Right cardiac atrium (tissue), 5 donors: Measurements from ENCODE around the gene CFTR. TPM values are rescaled to one million over a fixed set of nuclear protein-coding genes. Genes with fewer than 3 reads are reported as not detected.

Source experiments
- ATAC-seq, 2 donors: fragments of 200-7000 bp; cut with Tn5 transposase; one replicate each; pipeline versions ENCODE4 v1.8.0 to v1.9.1; 2020; ENCODE audit warnings: moderate library complexity in 2 of 2, mild to moderate bottlenecking in 1 of 2
- DNase-seq, 3 donors: peaks; one replicate each; pipeline ENCODE4 v3.0.0-alpha.2; 2020
- H3K27ac ChIP-seq: one replicate; pipeline ENCODE4 v1.5.1; 2013; ENCODE audit warnings: mild to moderate bottlenecking, low read length, control low read depth, moderate library complexity
- H3K27me3 ChIP-seq: one replicate; pipeline ENCODE4 v1.6.1; 2013; ENCODE audit not compliant: control insufficient read depth, insufficient read depth
- H3K4me1 ChIP-seq: one replicate; pipeline ENCODE4 v1.6.1; 2013; ENCODE audit warnings: low read length; ENCODE audit not compliant: control insufficient read depth, insufficient read depth
- H3K4me3 ChIP-seq: one replicate; pipeline ENCODE4 v1.5.1; 2013; ENCODE audit warnings: low read length, control low read depth
- H3K9me3 ChIP-seq: one replicate; pipeline ENCODE4 v1.6.1; 2013; ENCODE audit warnings: low read length; ENCODE audit not compliant: control insufficient read depth
- WGBS: extraction: QIAGEN DNeasy Blood & Tissue Kit; methylation state at CpG from one replicate; pipeline ENCODE4 v1.1.7; 2013; 5-methylcytosine and 5-hydroxymethylcytosine counted together
- intact Hi-C, 4 donors: fragments of 100-400 bp; cut with DNase I; formaldehyde crosslinking; loops; one replicate each; pipeline versions ENCODE4 v1.11.0 to v1.14.0; 2022 to 2023
- polyA plus RNA-seq: library from polyadenylated mRNA; stranded (reverse); fragments of 200-250 nt; gene quantifications from one replicate; pipeline ENCODE4 v1.2.3, GENCODE V29; 2013
- total RNA-seq, 4 donors: library from RNA; stranded (reverse); fragmentation: NEBNext Ultra II Directional; extraction: Animal tissue kit (Norgen Biotek cat#: 25700); gene quantifications; one replicate each; pipeline ENCODE4 v1.2.1, GENCODE V29; 2021
- donor health status: healthy with polysubstance abuse.
- donor health status: DM: no; HTN: yes; CAD: no.
- donor health status: DM: no; HTN: no; CAD: no.
- donor health status: DM: no; HTN: yes; CAD: no; lungs with severe emphysema.
- donor health status: DM: yes; HTN: yes; CAD: no.

CFTR gene
- total and polyA plus RNA-seq, 5 donors: 0.15 to 0.28 TPM; not detected in 3

GRCh38 chr7:117619681-117620080 lies 139.9 kb downstream of the CFTR start:
- intact Hi-C loops: no loop called here
- DNase-seq: no peak
- H3K9me3 ChIP-seq: no peaks in the 10 kb centered on the region
- ATAC-seq: no peak
- H3K4me1 ChIP-seq: no peaks in the 10 kb centered on the region
- no peak overlapping the region for H3K27ac ChIP-seq
- no peaks in the 10 kb centered on the region for H3K27me3 ChIP-seq
- no peak overlapping the region for H3K4me3 ChIP-seq

- intact Hi-C loops: no loop called here
- DNase-seq (no peak), ATAC-seq (no peak)
- WGBS: 65% methylated on average over 2 of the region's 2 CpGs
- H3K4me3 ChIP-seq: no peak overlapping the region
- no peak overlapping the region for H3K27ac ChIP-seq
- no peaks in the 10 kb centered on the region for H3K4me1 ChIP-seq
- no peaks in the 10 kb centered on the region for H3K9me3 ChIP-seq
- no peaks in the 10 kb centered on the region for H3K27me3 ChIP-seq
These were observed 141.3 kb downstream of the CFTR start for GRCh38 chr7:117621075-117621618.

GRCh38 chr7:117623606-117624005 lies 143.8 kb downstream of the CFTR start:
- intact Hi-C loops: no loop called here
- Histone ChIP-seq H3K9me3 (no peaks in the 10 kb centered on the region), H3K4me1 (no peaks in the 10 kb centered on the region), H3K27me3 (no peaks in the 10 kb centered on the region), H3K27ac (no peak overlapping the region), H3K4me3 (no peak overlapping the region)
- ATAC-seq (no peak), DNase-seq (no peak)
- 81% methylated on average over 4 of the region's 4 CpGs for WGBS

- no peaks in the 10 kb centered on the region for H3K9me3 ChIP-seq
- WGBS: 77% methylated on average over 4 of the region's 4 CpGs
- DNase-seq (no peak), ATAC-seq (no peak)
- no peak overlapping the region for H3K4me3 ChIP-seq
- intact Hi-C loops: no loop called here
- H3K4me1 ChIP-seq: no peaks in the 10 kb centered on the region
- H3K27ac ChIP-seq: no peak overlapping the region
- H3K27me3 ChIP-seq: no peaks in the 10 kb centered on the region
These were observed 150.7 kb downstream of the CFTR start for GRCh38 chr7:117630501-117630900.

GRCh38 chr7:117630907-117631564 lies 151.2 kb downstream of the CFTR start:
- H3K4me1 ChIP-seq: no peaks in the 10 kb centered on the region
- intact Hi-C loops: no loop called here
- no peak overlapping the region for H3K4me3 ChIP-seq
- DNase-seq: no peak
- 85% methylated on average over 1 of the region's 1 CpG for WGBS
- no peak for ATAC-seq
- H3K27me3 ChIP-seq: no peaks in the 10 kb centered on the region
- H3K27ac ChIP-seq: no peak overlapping the region
- no peaks in the 10 kb centered on the region for H3K9me3 ChIP-seq

- intact Hi-C loops: no loop called here
- ATAC-seq (no peak), DNase-seq (no peak)
- no peak overlapping the region for H3K27ac ChIP-seq
- no peaks in the 10 kb centered on the region for H3K27me3 ChIP-seq
- WGBS: 89% methylated on average over 3 of the region's 3 CpGs
- no peaks in the 10 kb centered on the region for H3K9me3 ChIP-seq
- H3K4me1 ChIP-seq: no peaks in the 10 kb centered on the region
- no peak overlapping the region for H3K4me3 ChIP-seq
These were observed 151.8 kb downstream of the CFTR start for GRCh38 chr7:117631652-117632051.

GRCh38 chr7:117637937-117638336 lies 158.1 kb downstream of the CFTR start:
- DNase-seq (no peak), ATAC-seq (no peak)
- H3K27me3 ChIP-seq: no peaks in the 10 kb centered on the region
- no peaks in the 10 kb centered on the region for H3K9me3 ChIP-seq
- H3K27ac ChIP-seq: no peak overlapping the region
- H3K4me3 ChIP-seq: no peak overlapping the region
- intact Hi-C loops: no loop called here
- WGBS: 83% methylated on average over 2 of the region's 2 CpGs
- no peaks in the 10 kb centered on the region for H3K4me1 ChIP-seq

GRCh38 chr7:117639966-117640365 lies 160.1 kb downstream of the CFTR start:
- no peak for DNase-seq
- ATAC-seq: no peak
- 79% methylated on average over 2 of the region's 2 CpGs for WGBS
- Histone ChIP-seq H3K4me3 (no peak overlapping the region), H3K27ac (no peak overlapping the region), H3K27me3 (no peaks in the 10 kb centered on the region), H3K9me3 (no peaks in the 10 kb centered on the region), H3K4me1 (no peaks in the 10 kb centered on the region)
- intact Hi-C loops: no loop called here

GRCh38 chr7:117640465-117640864 lies 160.6 kb downstream of the CFTR start:
- DNase-seq (no peak), ATAC-seq (no peak)
- H3K27me3 ChIP-seq: no peaks in the 10 kb centered on the region
- intact Hi-C loops: no loop called here
- no peaks in the 10 kb centered on the region for H3K9me3 ChIP-seq
- no peak overlapping the region for H3K27ac ChIP-seq
- H3K4me1 ChIP-seq: no peaks in the 10 kb centered on the region
- no peak overlapping the region for H3K4me3 ChIP-seq

- Histone ChIP-seq H3K27me3 (no peaks in the 10 kb centered on the region), H3K4me1 (no peaks in the 10 kb centered on the region), H3K9me3 (no peaks in the 10 kb centered on the region), H3K27ac (no peak overlapping the region), H3K4me3 (no peak overlapping the region)
- DNase-seq: no peak
- intact Hi-C loops: no loop called here
- no peak for ATAC-seq
These were observed 165.8 kb downstream of the CFTR start for GRCh38 chr7:117645481-117646165.

GRCh38 chr7:117648203-117648866 lies 168.5 kb downstream of the CFTR start:
- Histone ChIP-seq H3K9me3 (no peaks in the 10 kb centered on the region), H3K27me3 (no peaks in the 10 kb centered on the region), H3K4me1 (no peaks in the 10 kb centered on the region), H3K4me3 (no peak overlapping the region), H3K27ac (no peak overlapping the region)
- intact Hi-C loops: no loop called here
- ATAC-seq: no peak
- 91% methylated on average over 5 of the region's 5 CpGs for WGBS
- no peak for DNase-seq
